Mucosa of rectum (tissue), 2 donors: Measurements from ENCODE around the gene ABCC3.

Experiments used
- H3K27ac ChIP-seq, 2 donors: one replicate each; pipeline ENCODE4 v1.7.0; 2013; ENCODE audit warnings: inconsistent platforms in 2 of 2, low read depth in 2 of 2, low read length in 2 of 2
- H3K27me3 ChIP-seq, 2 donors: one replicate each; pipeline ENCODE4 v1.7.0; 2013; ENCODE audit warnings: low read length in 2 of 2; ENCODE audit not compliant: control insufficient read depth in 2 of 2, insufficient read depth in 2 of 2
- H3K36me3 ChIP-seq, 2 donors: one replicate each; pipeline ENCODE4 v1.7.0; 2013; ENCODE audit warnings: low read length in 2 of 2; ENCODE audit not compliant: control insufficient read depth in 2 of 2, insufficient read depth in 2 of 2
- H3K4me1 ChIP-seq, 2 donors: one replicate each; pipeline ENCODE4 v1.7.0; 2013; ENCODE audit warnings: low read length in 2 of 2, mild to moderate bottlenecking in 1 of 2; ENCODE audit not compliant: control insufficient read depth in 2 of 2, insufficient read depth in 2 of 2
- H3K4me3 ChIP-seq, 2 donors: one replicate each; pipeline ENCODE4 v1.7.0; 2013; ENCODE audit warnings: low read length in 2 of 2
- H3K9ac ChIP-seq, 2 donors: one replicate each; pipeline ENCODE4 v1.7.0; 2013; ENCODE audit warnings: low read length in 2 of 2, low read depth in 1 of 2, mild to moderate bottlenecking in 1 of 2
- H3K9me3 ChIP-seq, 2 donors: one replicate each; pipeline ENCODE4 v1.7.0; 2013; ENCODE audit warnings: low read length in 2 of 2; ENCODE audit not compliant: control insufficient read depth in 2 of 2
- donor health status: healthy.
- donor health status: Normal muscosa, but diverticular disease.

The ABCC3 gene

DNA sequence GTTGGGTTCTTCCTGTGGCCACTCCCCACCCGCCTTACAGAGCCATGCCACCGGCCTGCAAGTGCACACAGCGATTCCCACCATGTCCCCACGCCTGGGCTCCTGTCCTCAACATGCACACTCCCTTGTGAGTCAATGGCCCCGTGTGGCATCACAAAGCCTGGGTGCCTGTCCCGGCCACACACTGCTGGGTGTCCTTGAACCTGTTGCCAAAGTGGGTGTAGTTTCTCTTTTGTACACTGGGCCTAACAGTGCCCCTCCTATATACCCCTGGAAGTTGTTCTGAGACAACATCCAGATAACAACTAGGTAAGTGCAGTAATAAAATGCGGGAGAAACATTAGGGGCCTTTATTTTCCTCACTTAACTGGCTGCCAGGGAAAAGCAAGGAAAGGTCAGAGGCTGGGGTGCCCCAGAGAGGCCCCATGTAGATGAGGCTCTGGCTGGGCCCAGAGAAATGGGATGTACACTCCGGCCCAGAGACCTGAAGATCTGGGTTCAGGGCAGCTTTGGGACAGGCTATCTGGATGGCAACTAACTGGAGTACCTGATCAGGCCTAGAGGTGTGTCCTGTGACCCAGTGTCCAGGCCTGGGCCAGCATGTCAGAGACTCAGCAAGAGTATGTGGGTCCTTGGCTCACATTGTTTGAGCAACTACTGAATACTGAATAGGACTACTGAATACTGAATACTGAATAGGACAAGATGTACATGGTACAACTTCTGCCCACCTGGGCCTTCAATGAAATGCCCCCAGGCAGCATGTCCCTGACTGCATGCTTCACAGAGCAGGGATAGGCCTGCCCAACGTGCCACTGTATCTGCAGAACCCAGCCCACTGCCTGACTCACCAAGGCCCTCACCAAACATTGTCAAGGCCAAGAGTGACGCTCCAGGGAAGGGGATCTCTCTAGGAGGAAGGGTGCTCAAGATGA lies 8.3 kb downstream of the ABCC3 start:
- H3K27ac ChIP-seq: no peak overlapping the region
- H3K9ac ChIP-seq: peak overlapping the region in 1 of 2 donors; percentile 8
- peaks cover 19 to 33% of the 10 kb centered on the region in 2 donors for H3K4me1 ChIP-seq
- H3K36me3 ChIP-seq: peaks cover 6 to 10% of the 10 kb centered on the region in 2 donors
- no peaks in the 10 kb centered on the region for H3K9me3 ChIP-seq
- no peak overlapping the region for H3K4me3 ChIP-seq
- H3K27me3 ChIP-seq: no peaks in the 10 kb centered on the region

DNA sequence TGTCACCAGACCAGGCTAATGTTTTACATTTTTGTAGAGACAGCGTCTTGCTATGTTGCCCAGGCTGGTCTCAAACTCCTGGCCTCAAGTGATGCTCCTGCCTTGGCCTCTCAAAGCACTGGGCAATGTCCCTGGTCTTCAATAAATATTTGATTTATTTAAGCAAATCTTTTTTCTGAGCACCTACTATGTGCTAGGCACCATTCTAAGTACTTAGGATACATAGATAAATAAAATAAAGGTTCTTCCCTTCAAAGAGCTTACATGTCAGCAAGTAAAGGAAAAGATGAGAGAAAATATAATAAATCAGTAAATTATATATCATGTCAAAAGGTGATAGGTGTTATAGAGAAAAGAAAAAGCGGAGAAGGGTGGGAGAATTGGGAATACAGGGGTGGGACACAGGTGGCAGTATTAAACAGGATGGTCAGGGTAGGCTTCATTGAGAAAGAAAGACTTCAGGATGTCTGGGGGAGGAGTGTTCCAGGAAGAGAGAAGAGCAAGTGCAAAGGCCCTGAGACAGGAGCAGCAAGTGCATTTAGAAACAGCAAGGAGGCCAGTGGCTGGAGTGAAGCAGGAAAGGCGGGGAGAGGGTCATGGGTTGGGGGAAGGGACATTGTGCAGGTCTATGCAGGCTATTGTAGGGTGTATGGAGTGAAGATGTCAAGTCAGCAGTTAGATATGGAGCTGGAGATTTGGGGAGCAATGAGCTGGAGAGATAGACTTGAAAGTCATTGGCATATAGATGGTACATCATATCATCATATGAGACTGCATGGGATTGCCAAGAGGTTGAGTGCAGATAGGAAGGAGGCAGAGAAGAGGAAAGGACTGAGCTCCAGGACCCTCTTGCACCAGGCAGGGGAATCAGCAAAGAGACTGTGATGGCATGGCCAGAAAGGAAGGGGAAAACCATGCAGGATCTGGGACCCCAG lies 11.3 kb downstream of the ABCC3 start:
- no peak overlapping the region for H3K27ac ChIP-seq
- no peak overlapping the region for H3K4me3 ChIP-seq
- no peak overlapping the region for H3K9ac ChIP-seq
- H3K4me1 ChIP-seq: peaks cover 2 to 6% of the 10 kb centered on the region in 2 donors
- H3K36me3 ChIP-seq: peaks cover 6 to 10% of the 10 kb centered on the region in 2 donors
- no peaks in the 10 kb centered on the region for H3K9me3 ChIP-seq
- no peaks in the 10 kb centered on the region for H3K27me3 ChIP-seq

DNA sequence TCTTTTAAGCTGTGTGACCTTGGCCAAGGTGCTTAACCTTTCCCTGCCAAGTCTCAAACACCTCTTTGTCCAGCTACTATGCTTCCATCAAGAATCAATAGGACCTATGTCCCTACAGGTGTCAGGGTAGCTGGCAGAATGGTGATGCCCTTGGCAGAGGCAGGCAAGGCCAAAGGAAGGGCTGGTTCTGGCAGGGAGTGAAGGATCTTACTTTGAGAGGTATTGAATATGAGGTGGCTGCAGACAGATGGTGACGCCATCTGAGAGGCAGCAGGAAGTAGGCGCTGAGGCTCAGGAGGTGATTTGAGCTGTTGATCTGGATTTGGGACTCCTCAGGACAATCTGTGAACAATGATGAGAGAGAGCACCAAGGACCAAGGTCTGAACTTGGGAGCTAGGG lies 12.5 kb downstream of the ABCC3 start:
- H3K9me3 ChIP-seq: no peaks in the 10 kb centered on the region
- H3K4me3 ChIP-seq: no peak overlapping the region
- no peak overlapping the region for H3K27ac ChIP-seq
- no peak overlapping the region for H3K9ac ChIP-seq
- H3K4me1 ChIP-seq: peaks cover 0 to 2% of the 10 kb centered on the region in 2 donors
- no peaks in the 10 kb centered on the region for H3K27me3 ChIP-seq
- peaks cover 6% of the 10 kb centered on the region in 2 donors for H3K36me3 ChIP-seq

DNA sequence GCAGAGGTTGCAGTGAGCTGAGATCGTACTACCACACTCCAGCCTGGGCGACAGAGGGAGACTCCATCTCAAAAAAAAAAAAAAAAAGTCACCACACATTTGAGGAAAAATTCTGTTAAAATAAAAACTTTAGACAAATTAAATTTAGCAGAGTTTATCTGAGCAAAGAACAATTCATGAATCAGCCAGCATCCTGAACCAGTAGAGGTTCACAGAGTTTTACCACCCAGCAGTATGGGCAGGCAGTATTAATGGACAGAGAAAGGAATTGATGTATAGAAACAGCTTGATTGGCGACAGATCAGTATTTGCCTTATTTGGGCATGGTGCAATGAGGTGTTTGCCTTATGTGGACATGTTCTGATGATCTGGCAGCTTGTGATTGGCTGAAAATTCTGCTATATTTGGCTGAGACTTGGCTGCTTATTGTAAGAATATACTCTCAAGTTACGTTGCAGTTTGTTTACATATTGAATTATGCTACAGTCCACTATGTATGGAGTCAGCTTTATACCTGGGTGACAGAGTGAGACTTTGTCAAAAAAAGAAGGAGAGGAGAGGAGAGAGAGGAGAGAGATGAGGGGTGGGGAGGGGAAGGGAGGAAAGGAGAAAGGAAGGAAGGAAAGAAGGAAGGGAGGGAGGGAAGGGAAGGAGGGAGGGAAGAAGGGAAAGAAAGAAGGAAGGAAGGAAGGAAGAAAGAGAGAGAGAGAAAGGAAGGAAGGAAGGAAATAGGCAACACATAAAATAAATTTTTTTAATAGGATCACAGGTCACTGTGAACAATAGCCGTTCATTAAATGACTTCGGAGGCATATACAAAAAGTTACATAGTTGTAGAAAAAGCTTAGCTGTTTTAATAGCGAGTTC lies 14.6 kb downstream of the ABCC3 start:
- Histone ChIP-seq H3K27ac (no peak overlapping the region), H3K36me3 (no peaks in the 10 kb centered on the region), H3K27me3 (no peaks in the 10 kb centered on the region), H3K4me1 (no peaks in the 10 kb centered on the region), H3K9ac (no peak overlapping the region), H3K4me3 (no peak overlapping the region), H3K9me3 (no peaks in the 10 kb centered on the region)

DNA sequence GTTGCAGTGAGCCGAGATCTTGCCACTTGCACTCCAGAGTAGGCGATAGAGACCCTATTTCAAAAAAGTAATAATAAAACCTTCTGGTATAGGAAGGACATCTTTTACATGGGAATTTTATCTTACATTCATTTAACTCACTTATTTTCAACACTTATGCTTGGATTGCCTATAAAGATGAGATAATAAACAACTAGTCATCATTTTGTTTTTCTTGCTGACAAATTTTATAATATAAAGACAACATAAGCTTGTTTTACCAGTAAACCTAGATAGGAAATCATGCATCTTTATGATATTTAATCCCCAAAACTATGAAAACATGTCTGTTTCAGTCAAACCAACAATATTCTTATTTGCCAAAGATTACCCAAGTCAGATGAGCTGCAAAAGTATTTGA lies 17.0 kb downstream of the ABCC3 start:
- Histone ChIP-seq H3K4me3 (no peak overlapping the region), H3K27me3 (no peaks in the 10 kb centered on the region), H3K27ac (no peak overlapping the region), H3K9me3 (no peaks in the 10 kb centered on the region), H3K9ac (no peak overlapping the region), H3K4me1 (peaks cover 0 to 4% of the 10 kb centered on the region in 2 donors), H3K36me3 (peaks cover 0 to 2% of the 10 kb centered on the region in 2 donors)

DNA sequence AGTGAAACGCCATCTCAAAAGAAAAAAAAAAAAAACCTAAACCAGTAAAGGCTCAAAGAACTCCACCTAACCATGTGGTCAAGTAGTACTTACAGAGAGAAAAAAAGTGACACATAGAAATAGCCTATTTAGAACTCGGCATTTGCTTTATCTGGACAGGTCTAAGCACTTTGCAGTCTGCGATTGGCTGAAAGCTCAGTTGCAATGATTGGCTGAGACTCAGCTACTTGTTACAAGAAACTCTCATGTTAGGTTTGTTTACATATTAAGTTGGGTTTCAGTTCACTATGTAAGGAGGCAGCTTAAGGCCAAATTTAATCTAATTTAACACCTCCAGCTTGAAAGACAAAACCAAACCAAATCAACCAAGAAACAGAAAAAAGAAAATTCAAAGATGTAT lies 19.1 kb downstream of the ABCC3 start:
- Histone ChIP-seq H3K4me1 (peaks cover 13 to 24% of the 10 kb centered on the region in 2 donors), H3K9me3 (no peaks in the 10 kb centered on the region), H3K36me3 (peaks cover 0 to 7% of the 10 kb centered on the region in 2 donors), H3K4me3 (no peak overlapping the region), H3K27me3 (no peaks in the 10 kb centered on the region), H3K27ac (no peak overlapping the region), H3K9ac (no peak overlapping the region)

DNA sequence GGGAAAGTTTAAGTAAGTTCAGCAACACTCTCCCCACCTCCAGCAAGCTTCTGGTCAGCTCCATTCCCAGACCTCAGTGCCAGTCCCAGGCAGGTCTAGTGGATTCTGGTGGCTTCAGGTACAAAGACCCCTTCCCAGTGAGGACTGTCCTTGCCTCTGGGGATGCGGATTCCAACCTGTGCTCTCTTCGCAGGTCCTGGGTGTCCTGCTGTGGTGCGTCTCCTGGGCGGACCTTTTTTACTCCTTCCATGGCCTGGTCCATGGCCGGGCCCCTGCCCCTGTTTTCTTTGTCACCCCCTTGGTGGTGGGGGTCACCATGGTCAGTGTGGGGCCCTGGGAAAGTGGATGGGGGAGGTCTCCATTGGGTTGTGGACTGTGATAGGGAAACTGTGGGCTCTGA lies 21.8 kb downstream of the ABCC3 start:
- Histone ChIP-seq H3K27ac (peak overlapping the region; percentile 67 to 80), H3K27me3 (no peaks in the 10 kb centered on the region), H3K36me3 (peaks cover 0 to 15% of the 10 kb centered on the region in 2 donors), H3K9ac (no peak overlapping the region), H3K4me3 (no peak overlapping the region), H3K4me1 (peaks cover 30 to 50% of the 10 kb centered on the region in 2 donors), H3K9me3 (no peaks in the 10 kb centered on the region)

DNA sequence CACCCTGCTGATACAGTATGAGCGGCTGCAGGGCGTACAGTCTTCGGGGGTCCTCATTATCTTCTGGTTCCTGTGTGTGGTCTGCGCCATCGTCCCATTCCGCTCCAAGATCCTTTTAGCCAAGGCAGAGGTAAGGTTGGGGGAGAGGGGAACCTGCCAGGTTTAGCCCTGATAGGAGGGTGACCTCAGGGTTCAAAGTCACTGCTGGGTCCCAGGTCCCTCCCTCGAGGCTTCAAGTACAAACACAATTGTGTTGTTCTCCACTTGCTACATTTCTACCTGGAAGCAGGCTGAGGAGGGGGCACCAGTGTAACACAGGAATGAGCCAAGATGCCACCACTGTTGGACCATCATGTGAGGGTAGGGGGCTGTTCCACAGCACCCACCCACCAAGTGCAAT lies 22.4 kb downstream of the ABCC3 start:
- Histone ChIP-seq H3K36me3 (peaks cover 0 to 15% of the 10 kb centered on the region in 2 donors), H3K9me3 (no peaks in the 10 kb centered on the region), H3K27me3 (no peaks in the 10 kb centered on the region), H3K9ac (peak overlapping the region in 1 of 2 donors; percentile 53), H3K4me1 (peaks cover 36 to 56% of the 10 kb centered on the region in 2 donors), H3K4me3 (peak overlapping the region in 1 of 2 donors; percentile 19), H3K27ac (peak overlapping the region; percentile 67 to 80)

DNA sequence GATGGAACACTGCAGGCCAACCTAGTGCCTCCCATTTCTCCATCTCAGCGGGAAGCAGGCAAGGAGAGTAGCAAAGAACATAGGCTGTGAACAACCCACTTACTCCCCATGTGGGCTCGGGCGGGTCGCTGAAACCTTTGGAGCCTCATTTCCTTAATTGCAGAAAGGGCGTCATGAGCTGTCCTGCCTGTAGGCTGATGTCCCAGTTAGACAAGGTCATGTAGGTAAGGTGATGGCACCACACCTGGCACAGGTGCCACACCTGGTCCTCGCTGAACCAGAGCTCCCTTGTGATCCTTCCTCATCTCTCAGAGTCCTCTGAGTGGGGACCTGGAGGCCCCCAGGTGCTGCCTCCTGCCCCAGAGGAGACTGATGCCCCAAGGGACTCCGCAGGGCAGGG lies 22.9 kb downstream of the ABCC3 start:
- peak overlapping the region; percentile 80 to 90 for H3K27ac ChIP-seq
- no peak overlapping the region for H3K4me3 ChIP-seq
- H3K9me3 ChIP-seq: no peaks in the 10 kb centered on the region
- H3K27me3 ChIP-seq: no peaks in the 10 kb centered on the region
- H3K4me1 ChIP-seq: peaks cover 39 to 62% of the 10 kb centered on the region in 2 donors
- peaks cover 0 to 15% of the 10 kb centered on the region in 2 donors for H3K36me3 ChIP-seq
- peak overlapping the region in 1 of 2 donors; percentile 53 for H3K9ac ChIP-seq
